WTC11 (cell line): ENCODE results near the gene KIAA0408. TPM values are rescaled to one million over a fixed set of nuclear protein-coding genes. Genes with fewer than 3 reads are reported as not detected.

ENCODE experiments used
- ATAC-seq: fragments of 200-7000 bp; cut with Tn5 transposase; 2 replicates; pipeline ENCODE4 v1.10.0; 2021; ENCODE audit warnings: mild to moderate bottlenecking, moderate library complexity
- CTCF ChIA-PET: fragments of 300-600 bp; sonication (Branson Sonifier 250); formaldehyde crosslinking; loops from one replicate; lab custom pipeline; 2021; ENCODE audit warnings: antibody characterized with exemption; lab: Charles Lee
- POLR2A ChIA-PET: fragments of 350-600 bp; sonication (Branson Sonifier 250); formaldehyde crosslinking; loops from one replicate; lab custom pipeline; 2021; ENCODE audit warnings: antibody characterized with exemption; lab: Charles Lee
- DNase-seq: peaks from one replicate; pipeline ENCODE4 v3.0.0; 2021; ENCODE audit warnings: low spot score
- H3K27ac Mint-ChIP-seq: 2 replicates; pipeline ENCODE4 v1.8.0; 2021; ENCODE audit warnings: mixed read lengths
- H3K27me3 Mint-ChIP-seq: 2 replicates; pipeline ENCODE4 v1.8.0; 2021; ENCODE audit warnings: low read depth, mild to moderate bottlenecking, moderate library complexity, mixed read lengths
- H3K36me3 Mint-ChIP-seq: 2 replicates; pipeline ENCODE4 v1.8.0; 2021; ENCODE audit warnings: mixed read lengths
- H3K4me1 Mint-ChIP-seq: 2 replicates; pipeline ENCODE4 v1.8.0; 2022; ENCODE audit warnings: mixed read lengths
- H3K4me3 Mint-ChIP-seq: 2 replicates; pipeline ENCODE4 v1.8.0; 2021; ENCODE audit warnings: mild to moderate bottlenecking, moderate library complexity, mixed read lengths
- H3K9me3 Mint-ChIP-seq: 2 replicates; pipeline ENCODE4 v1.8.0; 2021; ENCODE audit warnings: mixed read lengths
- ARID4B ChIP-seq: sonication (generic); formaldehyde crosslinking; IDR thresholded peaks from 2 replicates; pipeline ENCODE4 v1.8.0; 2023; ENCODE audit warnings: missing genetic modification reagents, mild to moderate bottlenecking, borderline replicate concordance
- CBFB ChIP-seq: sonication (generic); formaldehyde crosslinking; IDR thresholded peaks from 2 replicates; pipeline ENCODE4 v1.8.1; 2022; ENCODE audit warnings: mild to moderate bottlenecking, low read depth, missing genetic modification reagents
- CTCF ChIP-seq: fragments of 200-600 bp; IDR thresholded peaks from 2 replicates; pipeline ENCODE4 v1.8.0; 2022; ENCODE audit warnings: antibody characterized with exemption
- E2F5 ChIP-seq: sonication (generic); formaldehyde crosslinking; IDR thresholded peaks from 2 replicates; pipeline ENCODE4 v1.8.1; 2022; ENCODE audit warnings: mild to moderate bottlenecking, moderate library complexity, missing genetic modification reagents
- HMGA2 ChIP-seq: fragments of 250-450 bp; sonication (Bioruptor Pico); IDR thresholded peaks from 2 replicates; pipeline ENCODE4 v1.4.0; 2021; ENCODE audit warnings: mild to moderate bottlenecking, moderate library complexity
- IRF2 ChIP-seq: sonication (generic); formaldehyde crosslinking; IDR thresholded peaks from 2 replicates; pipeline ENCODE4 v1.8.0; 2022; ENCODE audit warnings: low read depth, missing genetic modification reagents, borderline replicate concordance
- NR3C1 ChIP-seq: sonication (generic); formaldehyde crosslinking; conservative IDR thresholded peaks from 2 replicates; pipeline ENCODE4 v1.8.1; 2023; ENCODE audit warnings: low read depth, mild to moderate bottlenecking, missing genetic modification reagents
- SP1 ChIP-seq: sonication (generic); formaldehyde crosslinking; conservative IDR thresholded peaks from 2 replicates; pipeline ENCODE4 v1.8.1; 2022; ENCODE audit warnings: missing genetic modification reagents
- ZNF416 ChIP-seq: fragments of 250-450 bp; sonication (Bioruptor Pico); IDR thresholded peaks from 2 replicates; pipeline ENCODE4 v1.9.0; 2021; ENCODE audit warnings: mild to moderate bottlenecking, inconsistent platforms
- ZNF425 ChIP-seq: fragments of 250-450 bp; sonication (Bioruptor Pico); conservative IDR thresholded peaks from 2 replicates; pipeline ENCODE4 v1.9.0; 2021; ENCODE audit warnings: mild to moderate bottlenecking
- ZNF532 ChIP-seq: fragments of 250-450 bp; sonication (Bioruptor Pico); IDR thresholded peaks from 2 replicates; pipeline ENCODE4 v1.9.0; 2021; ENCODE audit warnings: mild to moderate bottlenecking, borderline replicate concordance
- total RNA-seq: library from RNA; stranded (reverse); gene quantifications from 3 replicates; pipeline ENCODE4 v1.2.3, GENCODE V29; 2021

KIAA0408 gene
- total RNA-seq, 1 experiment from 2014 or later = 12.2 TPM

- ATAC-seq (no peak), DNase-seq (no peak)
- no peak for TF ChIP-seq ARID4B (CRISPR knock-in tag)
- Mint-ChIP-seq H3K27ac (peak overlapping the region; percentile 64; the same call in 1 of the 2 replicates), H3K36me3 (peaks cover 4% of the 10 kb centered on the region; the same call in 1 of the 2 replicates), H3K27me3 (no peaks in the 10 kb centered on the region), H3K4me1 (peaks cover 24% of the 10 kb centered on the region), H3K4me3 (no peak overlapping the region), H3K9me3 (no peaks in the 10 kb centered on the region)
- ChIA-PET POLR2A (interaction anchor here (1.9 kb wide), 1 partner anchor 50 kb away, joined by 9 read pairs; no protein-coding TSS in a partner anchor), CTCF (interaction anchor here (0.7 to 3.3 kb wide), 10 partner anchors 17 to 200 kb away, joined by 3 to 44 read pairs (median 4); partner anchors contain the start of genes MTCL3 and RNF146)
Observed at GRCh38 chr6:127466416-127466815, 7.2 kb upstream of the KIAA0408 start.

- ChIA-PET POLR2A (interaction anchor here (1.9 kb wide), 1 partner anchor 51 kb away, joined by 9 read pairs; no protein-coding TSS in a partner anchor), CTCF (interaction anchor here (0.8 to 3.3 kb wide), 7 partner anchors 35 to 74 kb away, joined by 3 to 44 read pairs (median 10); partner anchors contain the start of gene MTCL3)
- H3K27me3 Mint-ChIP-seq = no peaks in the 10 kb centered on the region
- peaks cover 29% of the 10 kb centered on the region for H3K4me1 Mint-ChIP-seq
- H3K4me3 Mint-ChIP-seq = no peak overlapping the region
- DNase-seq = peak; percentile 77
- peak overlapping the region; percentile 7 for H3K27ac Mint-ChIP-seq
- TF ChIP-seq CTCF (peak; percentile 78), SP1 (CRISPR knock-in tag) (0 out of 2 replicates have a peak, but pooled peaks have one; percentile 12), IRF2 (CRISPR knock-in tag) (no peak)
- TF ChIP-seq, all 79 proteins: peak for 2
- peak; percentile 95 for ATAC-seq
- H3K36me3 Mint-ChIP-seq = no peaks in the 10 kb centered on the region
- no peaks in the 10 kb centered on the region for H3K9me3 Mint-ChIP-seq
Observed at GRCh38 chr6:127464881-127465459, 5.8 kb upstream of the KIAA0408 start.

- no peaks in the 10 kb centered on the region for H3K36me3 Mint-ChIP-seq
- ATAC-seq (no peak), DNase-seq (no peak)
- no peak overlapping the region for H3K4me3 Mint-ChIP-seq
- TF ChIP-seq ZNF425 = no peak
- CTCF ChIA-PET = interaction anchor here (0.8 to 1.7 kb wide), 4 partner anchors 35 to 84 kb away, joined by 3 to 10 read pairs (median 4); no protein-coding TSS in a partner anchor
- no peaks in the 10 kb centered on the region for H3K27me3 Mint-ChIP-seq
- no peaks in the 10 kb centered on the region for H3K9me3 Mint-ChIP-seq
- H3K27ac Mint-ChIP-seq = 0 out of 2 replicates have a peak overlapping the region, but pooled peaks have one; percentile 12
- POLR2A ChIA-PET = no interaction called here
- peaks cover 35% of the 10 kb centered on the region for H3K4me1 Mint-ChIP-seq
Observed at GRCh38 chr6:127464161-127464880, 5.1 kb upstream of the KIAA0408 start.

GRCh38 chr6:127463056-127463455 lies 3.9 kb upstream of the KIAA0408 start:
- Mint-ChIP-seq H3K27ac (no peak overlapping the region), H3K36me3 (no peaks in the 10 kb centered on the region), H3K4me1 (peaks cover 46% of the 10 kb centered on the region), H3K4me3 (no peak overlapping the region), H3K9me3 (no peaks in the 10 kb centered on the region), H3K27me3 (no peaks in the 10 kb centered on the region)
- ATAC-seq (no peak), DNase-seq (no peak)
- ChIA-PET CTCF (interaction anchor here (0.5 to 4.6 kb wide), 7 partner anchors 43 to 122 kb away, joined by 3 to 55 read pairs (median 4); no protein-coding TSS in a partner anchor), POLR2A (no interaction called here)
- TF ChIP-seq E2F5 (no peak), CBFB (CRISPR knock-in tag) (no peak), ZNF532 (no peak), ZNF416 (CRISPR knock-in tag) (no peak), HMGA2 (CRISPR knock-in tag) (no peak), NR3C1 (CRISPR knock-in tag) (no peak)
